SKM-1 (cell line): ENCODE data around the gene VIP.
"Not testable (repeated sequence)": the region's sequence is repeated elsewhere in the genome, so short reads cannot be mapped to it uniquely, and the experiment has no call there.

Experiments used
- DNase-seq: peaks from one replicate; lab custom pipeline; 2025; ENCODE audit not compliant: unreplicated experiment; lab: John Stamatoyannopoulos, UW

Gene VIP

DNA sequence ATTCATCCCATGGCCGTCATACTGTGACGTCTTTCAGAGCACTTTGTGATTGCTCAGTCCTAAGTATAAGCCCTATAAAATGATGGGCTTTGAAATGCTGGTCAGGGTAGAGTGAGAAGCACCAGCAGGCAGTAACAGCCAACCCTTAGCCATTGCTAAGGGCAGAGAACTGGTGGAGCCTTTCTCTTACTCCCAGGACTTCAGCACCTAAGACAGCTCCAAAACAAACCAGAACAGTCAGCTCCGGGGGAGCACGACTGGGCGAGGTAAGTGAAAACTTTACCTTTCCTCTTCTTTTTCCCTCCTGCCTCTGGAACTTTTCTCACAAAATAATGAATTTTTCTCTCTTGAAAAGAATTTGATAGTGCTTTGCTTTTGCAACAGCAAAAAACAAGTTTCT lies at the start of gene VIP:
Gene VIP (plus strand): TSS at position 104 of the 400 bp plus-strand sequence. CDS start 1,381 bp downstream, outside the sequence.
- no peak for DNase-seq

DNA sequence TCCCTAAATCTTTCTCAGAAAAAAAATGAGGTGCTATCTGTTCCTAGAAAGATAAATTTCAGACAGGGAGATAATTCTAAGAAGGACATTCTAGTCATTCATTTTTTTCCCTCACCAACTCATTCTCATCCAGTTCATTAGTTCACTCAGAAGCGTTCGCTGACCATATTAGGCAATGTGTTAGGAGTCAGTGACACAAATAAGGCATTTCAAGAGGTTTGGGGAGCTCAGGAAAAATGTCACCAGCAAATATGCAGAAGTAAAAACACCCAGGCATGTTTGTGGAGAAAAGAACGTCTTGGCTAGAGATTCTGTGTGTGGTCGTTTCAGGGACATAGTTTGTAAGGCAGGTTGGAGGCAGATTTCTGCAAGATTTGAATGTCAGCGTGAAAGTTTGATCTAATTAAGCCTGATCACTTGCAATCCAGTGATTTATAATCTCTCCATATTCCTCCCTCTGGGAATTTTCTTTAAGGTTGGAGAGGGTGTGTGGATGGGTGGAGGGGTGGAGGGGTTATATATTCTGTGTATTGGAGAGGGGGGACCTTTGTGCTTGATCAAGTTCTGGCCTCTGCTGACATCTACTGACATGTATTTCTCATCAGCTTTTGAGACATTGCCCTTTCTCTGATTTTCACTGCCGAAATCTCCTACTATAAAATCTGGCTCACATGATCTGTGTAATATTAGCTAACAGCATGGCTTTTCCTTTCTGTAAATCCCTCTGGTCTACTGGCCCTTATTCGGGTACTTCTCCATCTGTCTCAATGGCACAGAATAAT lies 49.3 kb upstream of the VIP start:
- DNase-seq, result no peak

DNA sequence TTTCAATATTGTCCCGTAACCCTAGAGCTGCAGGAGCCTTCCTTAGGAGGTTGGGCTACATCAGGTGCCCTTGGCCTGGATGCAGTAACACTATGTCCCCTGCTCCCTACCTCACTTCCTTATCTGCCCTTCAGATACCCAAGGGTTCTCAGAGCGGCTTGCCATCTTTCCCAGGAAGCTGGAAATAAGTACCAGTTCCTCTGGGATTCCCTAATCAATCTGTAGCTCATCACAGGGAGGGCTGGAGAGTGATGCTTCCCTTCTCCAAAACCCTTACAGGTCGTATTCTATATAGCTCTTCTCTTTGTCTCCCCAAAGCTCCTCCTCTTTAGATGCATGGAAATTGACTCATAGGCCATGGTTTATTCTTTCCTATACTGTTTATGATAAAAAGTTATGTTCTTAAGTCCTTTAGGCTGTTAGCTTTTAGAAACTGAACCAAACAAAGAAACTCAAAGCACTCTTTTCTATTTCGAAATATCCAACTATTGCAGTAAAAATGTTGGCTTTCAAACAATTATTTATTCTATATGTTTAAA lies 48.7 kb upstream of the VIP start:
- no peak for DNase-seq

DNA sequence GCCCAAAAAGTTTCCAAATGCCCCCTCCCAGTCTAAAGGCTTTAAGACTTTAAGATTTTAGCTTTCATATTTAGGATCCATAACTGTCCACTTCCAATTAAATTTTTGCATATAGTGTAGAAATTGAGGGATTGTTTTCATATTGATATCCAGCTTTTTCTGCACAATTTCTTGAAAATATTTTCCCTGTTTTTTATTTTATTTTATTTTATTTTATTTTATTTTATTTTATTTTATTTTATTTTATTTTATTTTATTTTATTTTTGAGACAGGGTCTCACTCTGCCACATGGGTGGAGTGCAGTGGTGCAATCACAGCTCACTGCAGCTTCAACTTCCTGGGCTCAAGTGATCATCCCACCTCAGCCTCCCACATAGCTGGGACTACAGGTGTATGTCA lies 46.8 kb upstream of the VIP start:
- DNase-seq, result not testable (repeated sequence)

DNA sequence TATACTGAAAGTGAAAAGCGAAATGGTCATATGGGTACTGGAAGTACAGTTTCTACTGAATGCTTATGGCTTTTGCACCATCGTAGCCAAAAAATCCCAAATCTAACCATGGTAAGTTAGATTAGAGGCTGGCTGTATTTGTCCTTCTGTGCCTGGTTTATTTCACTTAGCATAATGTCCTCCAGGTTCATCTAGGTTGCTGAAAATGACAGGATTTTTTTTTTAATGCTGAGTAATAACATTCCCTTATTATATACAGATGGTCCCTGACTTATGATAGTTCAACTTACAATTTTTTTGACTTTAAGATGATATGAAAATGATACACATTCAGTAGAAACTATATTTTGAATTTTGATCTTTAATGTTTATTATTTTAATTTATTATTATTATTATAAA lies 45.3 kb upstream of the VIP start:
- no peak for DNase-seq

DNA sequence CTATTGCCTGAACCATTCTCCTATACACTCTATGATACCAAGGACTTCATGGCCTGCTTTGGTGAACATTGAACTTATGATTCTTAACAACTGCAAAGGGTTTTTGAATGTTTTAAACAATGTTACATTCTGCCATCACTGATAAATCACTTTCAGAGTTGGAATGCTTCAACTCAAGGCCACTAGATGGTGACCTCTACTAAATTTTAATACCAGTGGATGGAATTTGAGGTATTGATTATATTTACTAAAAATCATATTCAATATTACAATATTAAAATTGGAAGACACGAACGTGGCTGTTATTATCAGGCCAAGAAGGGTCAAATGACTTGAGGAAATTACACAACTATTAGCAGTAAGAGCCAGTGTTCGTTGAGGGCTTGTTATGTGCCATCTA lies 34.3 kb upstream of the VIP start:
- no peak for DNase-seq

DNA sequence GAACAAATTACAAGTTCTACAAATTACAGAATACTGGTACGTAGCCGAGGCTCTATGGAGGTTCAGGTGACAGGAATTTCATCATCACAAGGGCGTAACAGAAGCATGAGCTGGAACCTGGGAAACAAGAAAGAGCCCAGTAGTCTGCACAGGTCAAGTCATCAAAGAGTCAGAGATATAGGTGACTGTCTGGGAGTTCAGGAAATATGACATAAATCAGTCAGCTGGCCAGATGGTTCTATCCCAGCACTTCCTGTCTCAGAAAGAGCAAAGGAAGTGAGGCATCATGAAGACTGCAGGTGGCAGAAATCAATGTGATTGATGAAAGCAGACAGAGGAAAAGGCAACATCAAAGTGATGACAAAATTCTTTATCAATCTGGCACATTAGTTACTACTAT lies 29.6 kb upstream of the VIP start:
- no peak for DNase-seq

DNA sequence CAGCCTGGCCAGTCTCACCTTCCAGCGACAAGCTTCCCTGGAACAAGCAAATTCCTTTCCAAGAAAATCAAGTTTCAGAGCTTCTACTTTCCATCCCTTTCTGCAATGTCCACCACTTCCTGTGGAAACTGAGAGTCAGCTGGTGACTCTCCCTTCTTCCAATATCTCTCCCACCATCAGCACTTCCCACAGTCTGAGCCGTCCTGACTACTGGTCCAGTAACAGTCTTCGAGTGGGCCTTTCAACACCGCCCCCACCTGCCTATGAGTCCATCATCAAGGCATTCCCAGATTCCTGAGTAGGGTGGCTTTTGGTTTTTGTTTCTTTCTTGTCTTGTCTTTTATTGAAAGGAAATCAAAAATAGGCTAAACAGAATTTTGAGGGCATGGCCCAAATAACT lies 28.6 kb upstream of the VIP start:
- DNase-seq, result no peak

DNA sequence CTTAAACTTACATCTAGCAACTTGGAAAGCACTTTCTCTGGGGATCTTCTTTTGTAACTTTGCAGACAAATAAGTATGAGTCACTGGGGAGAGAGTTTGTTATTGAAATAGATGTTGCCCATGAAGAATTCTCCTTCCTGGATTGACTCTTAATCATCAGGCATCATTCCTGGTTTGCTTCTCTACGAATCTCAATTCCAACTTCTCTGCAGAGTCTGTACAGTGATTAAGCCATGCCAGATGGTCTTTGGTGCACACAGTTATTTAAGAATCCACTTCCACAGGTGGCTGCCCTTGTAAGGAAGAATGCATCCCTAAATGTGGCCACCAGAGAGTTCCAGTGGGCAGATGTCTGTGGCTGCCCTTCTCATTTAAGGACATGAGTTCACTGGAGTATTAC lies 27.2 kb upstream of the VIP start:
- DNase-seq, result no peak

DNA sequence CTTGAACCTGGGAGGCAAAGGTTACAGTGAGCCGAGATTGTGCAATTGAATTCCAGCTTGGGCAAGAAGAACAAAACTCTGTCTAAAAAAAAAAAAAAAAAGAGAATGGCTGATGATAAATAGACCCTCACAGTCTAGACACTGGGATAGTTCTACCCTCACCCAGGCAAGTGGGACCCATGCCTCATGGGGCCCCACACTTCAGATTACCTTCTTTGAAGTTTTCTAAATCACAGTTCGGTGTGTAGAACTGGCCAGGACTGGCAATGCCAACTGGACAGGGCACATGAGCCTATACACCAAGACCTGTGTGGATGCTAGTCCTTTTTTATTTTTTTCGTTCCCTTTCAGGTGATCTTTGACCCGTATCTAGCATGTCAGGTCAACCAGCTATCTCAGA lies 24.3 kb upstream of the VIP start:
- DNase-seq, result no peak

DNA sequence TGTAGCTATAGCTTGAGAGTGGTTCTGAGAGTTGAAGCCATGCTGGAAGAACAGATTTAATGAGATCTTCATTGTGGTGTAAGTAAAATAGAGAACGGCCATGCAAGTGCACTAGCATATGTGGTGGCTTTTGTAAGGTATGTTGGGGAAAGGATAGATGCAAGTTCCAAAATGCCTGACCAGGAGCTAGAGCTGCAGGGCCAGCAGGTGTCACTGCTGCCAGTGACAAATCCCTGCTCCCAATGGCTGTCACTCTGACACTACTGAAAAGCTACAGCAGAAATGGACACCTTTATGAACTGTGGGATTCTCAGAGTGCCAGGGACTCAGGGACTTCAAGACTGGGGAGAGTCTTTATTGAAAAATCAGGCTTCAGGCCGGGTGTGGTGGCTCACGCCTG lies 23.1 kb upstream of the VIP start:
- no peak for DNase-seq

DNA sequence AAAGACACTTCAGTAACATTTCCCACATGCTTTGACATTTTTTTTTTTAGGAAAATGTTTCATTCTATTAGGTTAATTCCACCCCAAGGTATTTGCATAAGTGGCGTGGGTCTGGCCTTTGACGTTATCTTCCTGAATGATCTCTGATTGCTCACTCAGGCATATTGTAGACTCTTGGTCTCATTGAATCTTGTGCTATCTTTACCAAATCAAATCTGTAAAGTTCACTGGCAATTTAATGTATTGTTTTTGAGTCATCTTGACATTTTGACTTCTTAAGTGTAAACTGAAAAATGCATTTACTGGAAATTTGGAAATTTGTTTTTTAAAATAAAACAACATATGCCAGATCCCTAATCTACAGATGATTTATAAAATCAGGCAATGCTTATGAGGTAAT lies 16.0 kb upstream of the VIP start:
- DNase-seq, result no peak

DNA sequence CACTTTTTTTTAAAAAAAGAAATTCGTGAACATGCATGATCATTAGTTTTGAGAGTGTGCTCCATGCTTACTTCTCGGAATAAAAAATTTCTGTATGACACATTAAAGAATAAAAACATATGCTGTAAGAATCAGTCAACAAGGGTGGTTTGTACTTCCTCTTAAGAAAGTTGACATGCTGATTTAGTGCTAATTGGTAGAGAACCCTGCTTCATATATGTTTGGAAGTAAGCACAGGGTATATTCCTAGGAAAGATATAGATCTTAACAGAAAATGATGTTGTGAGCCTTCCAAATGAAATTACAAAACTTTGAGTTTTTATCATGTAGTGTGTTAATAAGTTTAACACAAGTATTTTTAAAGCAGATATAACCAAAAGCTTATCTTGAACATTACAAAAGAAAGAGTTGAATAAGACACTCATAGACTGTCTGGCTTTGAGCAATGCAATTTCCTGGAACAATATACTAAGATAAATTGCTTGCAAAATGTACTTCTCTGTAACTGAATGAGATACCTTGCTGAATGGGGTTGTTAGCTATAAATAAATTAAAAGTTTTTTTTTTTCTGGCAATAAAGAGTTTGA lies 13.8 kb upstream of the VIP start:
- no peak for DNase-seq

DNA sequence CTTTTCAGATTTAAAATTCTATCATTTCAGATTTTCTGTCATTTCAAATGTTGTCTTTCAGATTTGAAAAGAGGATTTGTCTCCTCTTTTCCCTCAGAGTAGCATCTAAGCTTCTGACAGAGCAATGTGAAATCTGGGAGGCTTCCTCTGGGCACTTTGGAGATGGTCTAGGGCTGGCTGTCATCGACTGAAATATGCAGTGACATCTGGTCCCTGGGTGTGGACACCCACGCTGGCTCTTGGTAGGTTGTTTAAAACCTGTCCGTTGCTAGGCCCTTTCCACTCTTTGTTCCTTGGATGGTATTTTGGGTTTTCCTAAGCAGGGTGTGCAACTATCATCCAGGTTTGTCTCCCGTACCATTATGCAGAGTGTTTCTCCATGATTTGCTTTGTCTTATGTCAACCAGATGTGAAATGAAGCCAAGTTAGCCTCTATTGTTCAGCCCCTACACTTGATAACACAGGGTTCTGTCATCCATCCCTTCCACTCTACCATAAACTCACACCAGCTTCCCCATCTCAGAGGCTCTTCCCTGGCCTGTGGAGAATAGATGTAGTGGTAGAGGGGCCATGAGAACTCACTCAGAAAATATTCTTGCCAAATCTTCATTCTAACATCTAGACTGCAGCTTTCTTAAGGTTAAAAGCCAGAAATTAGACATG lies 5.0 kb upstream of the VIP start:
- no peak for DNase-seq

DNA sequence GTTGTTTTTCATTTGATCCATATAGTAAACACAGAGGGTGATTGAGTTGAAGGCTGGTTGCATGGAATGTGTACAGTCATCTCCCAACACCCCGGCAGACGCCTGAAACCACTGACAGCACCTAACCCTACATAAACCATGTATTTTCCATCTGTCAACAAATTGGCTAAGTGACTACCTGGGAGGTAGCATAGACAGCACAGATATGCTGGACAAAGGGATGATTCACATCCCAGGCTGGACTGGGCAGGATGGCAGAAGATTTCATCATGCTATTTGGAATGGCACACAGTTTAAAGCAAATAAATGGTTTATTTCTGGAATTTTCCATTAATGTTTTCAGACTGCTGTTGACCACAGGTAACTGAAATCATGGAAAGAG lies 4.4 kb upstream of the VIP start:
- no peak for DNase-seq

DNA sequence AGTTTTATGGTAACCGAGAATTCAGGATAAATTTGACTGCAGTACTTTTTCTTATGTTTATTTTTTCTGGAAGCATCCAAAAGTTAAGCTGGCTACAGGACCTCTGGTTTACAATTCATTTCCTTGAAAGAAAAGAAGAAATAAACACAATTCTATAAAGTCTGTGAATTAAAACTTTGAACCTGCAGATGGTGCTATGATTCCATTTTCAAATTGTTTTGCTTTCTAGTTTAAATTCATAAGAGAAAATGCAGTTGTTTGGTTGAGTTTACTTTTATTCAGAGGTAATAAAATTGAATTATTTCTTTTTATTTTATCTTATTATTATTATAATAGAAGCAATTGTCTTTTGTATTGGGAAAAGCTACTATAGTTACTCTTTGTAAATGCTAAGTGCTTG lies 1.8 kb upstream of the VIP start:
- no peak for DNase-seq

DNA sequence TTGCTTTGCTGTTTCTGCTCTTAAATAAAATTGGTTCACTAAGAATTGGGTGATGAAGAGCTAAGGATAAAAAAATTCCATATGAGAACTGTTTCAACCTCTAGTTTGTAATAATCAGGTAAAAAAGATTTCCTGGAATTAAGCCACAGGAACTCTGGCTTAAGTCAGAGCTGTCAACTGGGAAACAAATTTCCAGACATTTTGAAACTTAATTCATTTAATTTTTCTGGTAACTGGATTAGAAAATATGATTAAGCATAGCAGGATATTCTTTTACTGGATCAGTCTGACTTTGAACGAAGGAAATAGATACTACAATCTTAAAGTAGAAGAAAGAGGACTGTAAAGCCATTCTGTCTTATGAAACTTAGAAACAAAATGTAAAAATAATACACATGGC lies 1.3 kb upstream of the VIP start:
- no peak for DNase-seq

DNA sequence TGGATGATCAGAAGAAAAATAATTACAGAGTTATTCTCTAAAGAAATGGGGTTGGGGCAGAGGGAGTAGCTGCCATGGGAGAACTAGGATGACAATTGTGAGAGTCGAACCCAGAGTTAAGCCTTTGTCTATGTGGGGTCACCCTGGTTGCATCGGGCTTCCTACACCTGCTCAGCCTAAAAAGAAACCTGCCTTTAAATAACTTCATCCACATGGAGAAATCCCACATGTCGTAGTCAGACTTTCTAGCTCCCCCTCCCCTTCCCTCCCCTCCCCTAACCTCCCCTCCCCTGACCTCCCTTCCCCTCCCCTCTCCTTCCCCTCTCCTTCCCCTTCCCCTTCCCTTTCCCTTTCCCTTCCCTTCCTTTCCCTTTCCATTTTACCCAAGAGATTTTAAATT lies 14.7 kb downstream of the VIP start:
- DNase-seq, result no peak

DNA sequence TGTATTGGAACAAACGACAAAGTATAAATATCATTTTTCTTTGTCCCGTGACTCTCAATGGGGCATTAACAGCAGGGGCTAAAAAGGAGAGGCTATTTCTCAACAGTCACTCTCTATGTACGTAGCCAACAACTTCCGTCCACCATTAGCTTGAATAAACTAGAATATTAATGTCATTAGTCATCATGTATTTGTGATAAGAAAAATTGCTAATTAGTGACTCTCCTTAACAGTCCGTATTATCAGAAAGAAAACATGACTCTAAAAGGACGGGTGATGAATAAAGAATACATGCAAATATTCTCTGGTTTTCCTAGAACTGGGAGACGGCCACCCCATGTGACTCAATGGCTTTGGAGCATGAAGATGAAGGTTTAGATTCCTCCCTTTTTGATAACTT lies 18.6 kb downstream of the VIP start:
- DNase-seq, result no peak

DNA sequence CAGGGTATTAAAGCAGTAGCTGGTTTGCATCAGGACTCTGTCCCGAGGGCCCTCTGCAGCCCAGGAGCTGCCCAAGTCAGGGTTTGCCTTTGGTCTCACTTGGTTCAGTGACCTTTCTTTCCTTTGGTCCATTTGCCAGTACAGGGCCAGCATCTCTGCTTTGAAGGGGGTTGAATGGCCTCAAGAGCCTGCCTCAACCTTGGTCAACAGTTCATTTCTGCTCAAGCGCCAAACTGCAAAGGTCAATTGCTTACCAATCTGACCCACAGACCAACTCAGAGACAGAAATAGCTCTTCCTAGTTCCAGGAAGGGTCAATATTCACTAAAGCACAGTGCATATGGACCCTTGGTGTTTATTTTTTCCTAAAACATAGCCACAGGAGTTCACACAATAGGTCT lies 19.4 kb downstream of the VIP start:
- no peak for DNase-seq

DNA sequence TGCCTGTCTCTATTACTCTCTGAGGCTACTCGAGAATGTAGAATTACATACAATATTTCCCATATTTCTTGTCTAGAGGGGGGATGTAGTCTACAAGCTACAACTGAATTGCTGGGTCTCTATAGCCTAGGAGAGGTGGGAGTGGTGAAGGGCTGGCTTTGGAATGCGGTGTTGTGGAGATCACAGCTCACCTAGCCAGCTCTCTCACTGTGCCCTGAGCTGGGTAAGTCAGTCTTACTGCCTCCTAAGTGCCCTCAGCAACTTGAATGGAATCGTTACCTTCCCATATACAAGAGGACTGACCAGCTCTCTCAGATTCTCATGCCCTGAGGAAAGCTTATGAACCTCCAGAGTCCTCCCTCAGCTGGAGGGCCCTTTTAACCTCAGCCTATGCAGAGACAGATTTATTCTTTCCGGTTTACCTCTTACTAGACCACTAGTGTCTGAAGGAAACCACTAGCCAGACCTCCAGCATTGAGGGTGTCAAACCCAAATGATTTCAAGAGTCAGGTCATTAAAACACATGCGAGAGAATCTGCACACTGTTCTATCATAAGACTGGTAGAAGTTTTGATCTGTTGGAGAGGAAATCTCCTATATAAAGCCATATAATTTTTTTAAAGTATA lies 20.6 kb downstream of the VIP start:
- DNase-seq, result no peak

DNA sequence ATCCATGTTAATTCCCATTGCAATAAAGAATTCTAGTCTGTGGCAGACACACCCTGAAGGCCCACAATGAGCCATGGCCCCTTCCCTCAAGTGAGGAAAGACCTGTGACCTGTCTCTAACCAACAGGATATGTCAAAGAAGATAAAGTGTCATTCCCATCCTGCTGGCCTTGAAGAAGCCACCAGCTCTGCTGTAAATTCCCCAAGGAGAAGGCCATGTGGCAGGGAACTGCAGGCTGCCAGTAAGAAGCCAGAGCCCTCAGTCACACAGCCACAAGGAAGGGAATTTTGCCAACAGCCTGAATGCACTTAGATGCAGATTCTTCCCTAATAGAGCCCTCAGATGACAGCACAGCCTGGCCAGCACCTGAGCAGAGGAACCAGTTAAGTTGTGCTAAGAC lies 24.8 kb downstream of the VIP start:
- no peak for DNase-seq
